A673 (cell line): ENCODE data around the gene S100A10. TPM values are rescaled to one million over a fixed set of nuclear protein-coding genes. Genes with fewer than 3 reads are reported as not detected.

Experiments used
- BruUV-seq: library from RNA; stranded (reverse); fragments of 400-500 nt; replicated peaks from 2 replicates; lab custom pipeline; 2021; lab: Mats Ljungman, UMichigan
- CTCF ChIA-PET: fragments of 300-600 bp; sonication (Branson Sonifier 250); formaldehyde crosslinking; loops from one replicate; lab custom pipeline; 2022; ENCODE audit warnings: antibody characterized with exemption; lab: Charles Lee
- POLR2A ChIA-PET: fragments of 300-600 bp; sonication (Branson Sonifier 250); formaldehyde crosslinking; loops from one replicate; lab custom pipeline; 2022; ENCODE audit warnings: antibody characterized with exemption; ENCODE audit not compliant: low non-redundant PET; lab: Charles Lee
- DNase-seq: peaks from one replicate; pipeline ENCODE4 v3.0.0-alpha.2; 2015; ENCODE audit warnings: low spot score
- H3K27ac ChIP-seq: fragments of 200-600 bp; sonication (generic); 2 replicates; pipeline ENCODE4 v1.5.1; 2016; ENCODE audit warnings: mixed run types, low read depth, mild to moderate bottlenecking, mixed read lengths, antibody characterized with exemption, low read length; ENCODE audit not compliant: poor library complexity, severe bottlenecking
- H3K27me3 ChIP-seq: fragments of 200-600 bp; sonication (generic); replicated peaks from 2 replicates; pipeline ENCODE4 v1.6.1; 2017; ENCODE audit warnings: mixed run types, low read depth, mild to moderate bottlenecking, mixed read lengths, antibody characterized with exemption, low read length; ENCODE audit not compliant: insufficient read depth, poor library complexity
- H3K36me3 ChIP-seq: fragments of 200-600 bp; sonication (generic); 2 replicates; pipeline ENCODE4 v1.6.1; 2016; ENCODE audit warnings: mixed run types, mild to moderate bottlenecking, mixed read lengths, antibody characterized with exemption, low read length; ENCODE audit not compliant: insufficient read depth, poor library complexity, severe bottlenecking
- H3K4me1 ChIP-seq: fragments of 200-600 bp; sonication (generic); 2 replicates; pipeline ENCODE4 v1.6.1; 2017; ENCODE audit warnings: mixed run types, mild to moderate bottlenecking, mixed read lengths, antibody characterized with exemption, low read length; ENCODE audit not compliant: insufficient read depth, poor library complexity, severe bottlenecking
- H3K4me3 ChIP-seq: fragments of 200-600 bp; sonication (generic); 2 replicates; pipeline ENCODE4 v1.5.1; 2016; ENCODE audit warnings: low read depth, mixed run types, mild to moderate bottlenecking, mixed read lengths, low read length; ENCODE audit not compliant: poor library complexity, severe bottlenecking
- H3K9me3 ChIP-seq: fragments of 200-600 bp; sonication (generic); 2 replicates; pipeline ENCODE4 v1.6.1; 2016; ENCODE audit warnings: mixed run types, low read depth, mild to moderate bottlenecking, mixed read lengths, antibody characterized with exemption, low read length; ENCODE audit not compliant: poor library complexity, severe bottlenecking
- EZH2 ChIP-seq: fragments of 200-600 bp; sonication (generic); IDR thresholded peaks from 2 replicates; pipeline ENCODE4 v1.6.1; 2017; ENCODE audit warnings: borderline replicate concordance, low read depth, mild to moderate bottlenecking, mixed read lengths, antibody characterized with exemption, low read length; ENCODE audit not compliant: poor library complexity, severe bottlenecking
- intact Hi-C: fragments of 100-400 bp; cut with micrococcal nuclease; formaldehyde crosslinking; loops from one replicate; pipeline ENCODE4 v1.10.0; 2022; ENCODE audit not compliant: unreplicated experiment
- total RNA-seq: library from RNA; stranded (reverse); gene quantifications from 2 replicates; pipeline ENCODE4 v1.2.3, GENCODE V29; 2021
- TF ChIP-seq, protein P1 (sequence below): fragments of 300-800, 200-600 bp; sonication (generic); conservative IDR thresholded peaks from 2 replicates; pipeline ENCODE4 v1.5.1; 2017; ENCODE audit warnings: low read depth, mild to moderate bottlenecking, antibody characterized with exemption, low read length, moderate library complexity, mixed read lengths

Gene S100A10
- total RNA-seq, 1 experiment from 2014 or later, result 42.4 TPM

DNA sequence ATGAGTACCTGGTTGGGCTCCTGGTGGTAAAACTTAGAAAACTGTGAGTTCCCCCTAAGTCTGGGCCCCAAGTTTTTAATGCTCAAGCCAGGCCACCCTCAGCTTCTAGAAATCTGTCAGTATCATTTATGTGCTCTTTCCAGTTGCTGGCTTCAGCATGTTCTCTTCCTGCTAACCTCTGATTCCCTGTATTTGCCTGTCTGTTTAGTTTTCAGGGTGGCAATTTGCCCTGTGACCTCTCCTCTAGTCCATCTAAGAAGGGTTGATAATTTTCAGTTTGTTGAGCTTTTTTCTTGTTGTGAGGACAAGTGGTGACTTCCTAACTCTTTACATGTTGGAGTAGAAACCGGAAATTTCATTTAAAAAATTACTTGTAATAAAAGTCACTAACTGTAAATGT, 16.0 kb upstream of the S100A10 start:
- ChIA-PET POLR2A (no interaction called here), CTCF (interaction anchor here (1.0 kb wide), 1 partner anchor 25 kb away, joined by 3 read pairs; no protein-coding TSS in a partner anchor)
- no TSS peak for BruUV-seq
- Histone ChIP-seq H3K27me3 (peaks cover 45% of the 10 kb centered on the region), H3K27ac (no peak overlapping the region), H3K9me3 (no peaks in the 10 kb centered on the region), H3K36me3 (no peaks in the 10 kb centered on the region), H3K4me1 (no peaks in the 10 kb centered on the region), H3K4me3 (no peak overlapping the region)
- no peak for DNase-seq
- TF ChIP-seq, protein P1, sequence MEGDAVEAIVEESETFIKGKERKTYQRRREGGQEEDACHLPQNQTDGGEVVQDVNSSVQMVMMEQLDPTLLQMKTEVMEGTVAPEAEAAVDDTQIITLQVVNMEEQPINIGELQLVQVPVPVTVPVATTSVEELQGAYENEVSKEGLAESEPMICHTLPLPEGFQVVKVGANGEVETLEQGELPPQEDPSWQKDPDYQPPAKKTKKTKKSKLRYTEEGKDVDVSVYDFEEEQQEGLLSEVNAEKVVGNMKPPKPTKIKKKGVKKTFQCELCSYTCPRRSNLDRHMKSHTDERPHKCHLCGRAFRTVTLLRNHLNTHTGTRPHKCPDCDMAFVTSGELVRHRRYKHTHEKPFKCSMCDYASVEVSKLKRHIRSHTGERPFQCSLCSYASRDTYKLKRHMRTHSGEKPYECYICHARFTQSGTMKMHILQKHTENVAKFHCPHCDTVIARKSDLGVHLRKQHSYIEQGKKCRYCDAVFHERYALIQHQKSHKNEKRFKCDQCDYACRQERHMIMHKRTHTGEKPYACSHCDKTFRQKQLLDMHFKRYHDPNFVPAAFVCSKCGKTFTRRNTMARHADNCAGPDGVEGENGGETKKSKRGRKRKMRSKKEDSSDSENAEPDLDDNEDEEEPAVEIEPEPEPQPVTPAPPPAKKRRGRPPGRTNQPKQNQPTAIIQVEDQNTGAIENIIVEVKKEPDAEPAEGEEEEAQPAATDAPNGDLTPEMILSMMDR, result no peak
- TF ChIP-seq EZH2, result no peak
- intact Hi-C loops, result no loop called here

DNA sequence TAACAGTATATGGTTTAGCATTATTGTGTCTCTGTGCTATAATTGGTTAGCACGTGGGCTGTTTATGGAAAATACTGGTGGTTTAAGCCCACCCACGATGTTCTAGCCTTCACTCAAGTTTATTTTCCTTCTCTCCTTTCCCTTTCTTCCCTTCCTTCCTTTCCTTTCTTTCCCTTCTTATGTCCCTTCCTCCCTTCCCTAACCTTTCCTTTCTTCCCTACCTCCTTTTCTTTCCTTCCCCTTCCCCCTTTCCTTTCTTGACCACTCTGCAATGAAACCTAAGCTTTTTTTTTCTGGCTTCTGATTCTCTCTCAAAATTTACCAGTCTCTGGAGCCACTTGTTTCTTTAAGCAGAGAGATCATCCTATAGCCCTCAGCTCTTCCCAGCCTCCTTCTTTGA, 13.4 kb upstream of the S100A10 start:
- no TSS peak for BruUV-seq

DNA sequence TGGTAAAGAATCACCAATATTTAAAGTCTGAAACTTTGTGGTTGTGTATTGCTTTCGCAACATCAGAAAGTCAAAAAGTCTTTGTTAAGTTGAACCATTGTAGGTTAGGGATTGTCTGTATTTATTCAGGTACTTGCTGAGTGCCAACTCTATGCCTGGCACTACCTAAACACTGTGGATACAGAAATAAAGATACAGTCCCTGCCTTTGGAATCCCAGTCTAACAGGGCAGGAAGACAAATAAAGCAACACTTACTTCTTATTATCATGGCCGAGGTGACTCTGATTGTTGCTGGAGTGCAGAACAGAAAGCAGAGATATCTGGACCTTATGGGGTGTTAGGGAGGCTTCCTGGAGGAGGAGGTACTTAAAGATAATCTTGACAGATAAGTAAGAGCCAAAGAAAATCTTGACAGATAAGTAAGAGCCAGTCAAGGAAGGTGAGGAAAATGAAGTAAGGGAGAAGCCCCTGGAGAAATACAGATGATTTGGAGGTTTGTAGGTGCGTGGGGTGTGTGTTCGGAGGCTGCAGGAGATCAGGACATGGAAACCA, 11.8 kb upstream of the S100A10 start:
- H3K27me3 ChIP-seq, result peaks cover 63% of the 10 kb centered on the region
- POLR2A ChIA-PET, result no interaction called here
- DNase-seq, result no peak

More for the DNA sequence above, 13.4 kb upstream of the S100A10 start:
- TF ChIP-seq, protein P1, result no peak
- TF ChIP-seq EZH2, result no peak
- H3K36me3 ChIP-seq, result no peaks in the 10 kb centered on the region
- no peak for DNase-seq
- CTCF ChIA-PET, result interaction anchor here (0.7 kb wide), 1 partner anchor 39 kb away, joined by 3 read pairs; no protein-coding TSS in a partner anchor
- no peaks in the 10 kb centered on the region for H3K4me1 ChIP-seq
- no peak overlapping the region for H3K27ac ChIP-seq
- H3K9me3 ChIP-seq, result no peaks in the 10 kb centered on the region
- H3K27me3 ChIP-seq, result peaks cover 63% of the 10 kb centered on the region
- POLR2A ChIA-PET, result no interaction called here
- intact Hi-C loops, result no loop called here
- H3K4me3 ChIP-seq, result no peak overlapping the region

More for the DNA sequence above, 11.8 kb upstream of the S100A10 start:
- CTCF ChIA-PET, result no interaction called here
- intact Hi-C loops, result no loop called here
- BruUV-seq, result no TSS peak
- H3K36me3 ChIP-seq, result no peaks in the 10 kb centered on the region
- no peaks in the 10 kb centered on the region for H3K9me3 ChIP-seq
- TF ChIP-seq EZH2, result no peak
- TF ChIP-seq, protein P1, result no peak
- no peak overlapping the region for H3K4me3 ChIP-seq
- no peak overlapping the region for H3K27ac ChIP-seq
- H3K4me1 ChIP-seq, result no peaks in the 10 kb centered on the region
